22Rv1 (cell line): Measurements from ENCODE around the gene HSD17B7.
"Not testable (repeated sequence)": the region's sequence is repeated elsewhere in the genome, so short reads cannot be mapped to it uniquely, and the experiment has no call there.

Experiments
- H3K27ac ChIP-seq: fragments of 450-650 bp; 2 replicates; pipeline ENCODE4 v1.5.1; 2017
- ZFX ChIP-seq: fragments of 450-650 bp; IDR thresholded peaks from 2 replicates; pipeline ENCODE4 v1.6.1; 2017; ENCODE audit warnings: antibody characterized with exemption, borderline replicate concordance
- TF ChIP-seq, protein P1 (sequence below): fragments of 450-650 bp; IDR thresholded peaks from 2 replicates; pipeline ENCODE4 v1.5.1; 2017; ENCODE audit warnings: mild to moderate bottlenecking

HSD17B7 gene

DNA sequence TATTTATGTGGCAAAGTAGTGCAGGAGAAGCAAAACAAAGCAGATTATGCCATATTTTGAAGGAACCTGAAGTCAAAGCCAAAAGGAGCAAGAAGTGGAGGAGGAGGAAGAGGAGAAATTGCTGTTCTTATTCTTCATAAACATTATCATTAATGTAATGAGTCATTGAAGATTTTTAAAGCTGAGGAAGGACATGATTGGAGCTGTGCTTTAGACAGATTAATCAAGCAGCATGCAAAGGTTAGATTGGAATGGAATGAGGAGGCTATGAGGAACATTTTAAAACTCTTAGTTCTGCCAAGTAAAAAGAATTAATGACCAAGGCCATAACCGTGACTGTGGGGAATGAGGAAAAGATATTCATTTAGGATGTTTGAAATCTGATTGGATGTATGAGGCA, 33.0 kb upstream of the HSD17B7 start:
- H3K27ac ChIP-seq = no peak overlapping the region
- TF ChIP-seq, protein P1, sequence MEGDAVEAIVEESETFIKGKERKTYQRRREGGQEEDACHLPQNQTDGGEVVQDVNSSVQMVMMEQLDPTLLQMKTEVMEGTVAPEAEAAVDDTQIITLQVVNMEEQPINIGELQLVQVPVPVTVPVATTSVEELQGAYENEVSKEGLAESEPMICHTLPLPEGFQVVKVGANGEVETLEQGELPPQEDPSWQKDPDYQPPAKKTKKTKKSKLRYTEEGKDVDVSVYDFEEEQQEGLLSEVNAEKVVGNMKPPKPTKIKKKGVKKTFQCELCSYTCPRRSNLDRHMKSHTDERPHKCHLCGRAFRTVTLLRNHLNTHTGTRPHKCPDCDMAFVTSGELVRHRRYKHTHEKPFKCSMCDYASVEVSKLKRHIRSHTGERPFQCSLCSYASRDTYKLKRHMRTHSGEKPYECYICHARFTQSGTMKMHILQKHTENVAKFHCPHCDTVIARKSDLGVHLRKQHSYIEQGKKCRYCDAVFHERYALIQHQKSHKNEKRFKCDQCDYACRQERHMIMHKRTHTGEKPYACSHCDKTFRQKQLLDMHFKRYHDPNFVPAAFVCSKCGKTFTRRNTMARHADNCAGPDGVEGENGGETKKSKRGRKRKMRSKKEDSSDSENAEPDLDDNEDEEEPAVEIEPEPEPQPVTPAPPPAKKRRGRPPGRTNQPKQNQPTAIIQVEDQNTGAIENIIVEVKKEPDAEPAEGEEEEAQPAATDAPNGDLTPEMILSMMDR = no peak

DNA sequence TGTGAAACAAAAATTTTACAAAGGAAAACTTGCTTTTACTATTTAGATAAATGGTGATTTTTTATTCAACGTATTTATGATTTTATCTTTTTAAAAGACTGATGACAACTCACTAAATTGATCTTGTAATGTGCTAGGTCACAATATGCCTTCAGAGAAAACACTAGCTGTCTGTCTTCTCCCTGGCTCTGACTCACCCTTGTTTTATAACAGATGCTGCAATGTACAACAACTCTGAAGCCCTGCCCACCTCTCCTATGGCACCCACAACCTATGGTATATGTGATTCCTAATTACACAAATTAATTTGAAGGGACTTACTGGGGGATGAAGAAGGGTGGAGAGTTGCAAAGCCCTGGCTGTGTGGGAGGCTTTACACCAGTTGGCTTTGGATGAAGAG, 24.7 kb upstream of the HSD17B7 start:
- no peak for TF ChIP-seq ZFX
- TF ChIP-seq, protein P1 = no peak
- no peak overlapping the region for H3K27ac ChIP-seq

DNA sequence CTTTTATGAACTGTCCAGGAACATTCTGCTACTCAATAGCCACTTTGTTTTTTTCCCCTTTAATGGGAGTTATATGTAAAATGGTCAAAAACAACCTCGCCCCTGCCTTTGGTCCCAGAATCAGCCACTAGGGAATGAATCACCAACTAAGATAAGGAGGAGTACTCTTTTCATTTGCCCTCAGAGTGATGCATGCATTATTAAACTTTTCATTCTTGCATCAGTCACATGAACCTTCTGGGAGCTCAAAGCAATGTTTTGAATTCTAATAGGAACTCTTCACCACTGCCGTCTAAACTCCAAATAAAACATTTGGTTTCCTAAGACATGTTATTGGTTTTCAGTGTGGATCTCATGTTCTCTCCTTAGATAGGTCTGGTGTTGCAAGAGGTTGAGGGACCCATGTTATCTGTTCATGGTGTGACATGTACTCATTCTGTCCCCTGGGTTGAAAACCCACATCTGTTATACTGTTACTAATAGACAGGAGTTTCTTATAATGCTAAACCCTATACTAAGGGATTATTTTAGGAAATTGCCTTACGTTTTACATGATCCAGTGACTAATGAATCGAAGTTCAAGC, 17.8 kb upstream of the HSD17B7 start:
- TF ChIP-seq, protein P1 = no peak
- TF ChIP-seq ZFX = no peak
- no peak overlapping the region for H3K27ac ChIP-seq

DNA sequence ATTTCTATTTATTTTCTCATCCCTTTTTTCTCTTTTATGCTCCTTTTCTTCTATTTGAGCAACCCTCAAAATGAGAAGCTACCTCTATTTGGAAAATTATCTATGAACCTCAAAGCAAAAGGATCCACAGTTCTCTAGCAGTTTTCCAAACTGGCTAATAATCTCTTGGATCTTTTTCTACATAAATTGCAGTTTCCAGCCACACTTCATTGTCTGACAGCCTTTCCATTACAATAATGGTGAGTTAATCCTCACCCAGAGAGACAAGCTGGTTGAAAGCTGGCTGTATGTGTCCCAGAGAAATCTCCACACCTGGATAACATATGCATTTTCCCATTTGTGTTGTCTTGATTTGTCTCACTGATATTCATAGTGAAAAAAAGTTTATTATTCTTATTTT, 16.5 kb upstream of the HSD17B7 start:
- TF ChIP-seq, protein P1 = no peak
- TF ChIP-seq ZFX = no peak
- H3K27ac ChIP-seq = no peak overlapping the region

DNA sequence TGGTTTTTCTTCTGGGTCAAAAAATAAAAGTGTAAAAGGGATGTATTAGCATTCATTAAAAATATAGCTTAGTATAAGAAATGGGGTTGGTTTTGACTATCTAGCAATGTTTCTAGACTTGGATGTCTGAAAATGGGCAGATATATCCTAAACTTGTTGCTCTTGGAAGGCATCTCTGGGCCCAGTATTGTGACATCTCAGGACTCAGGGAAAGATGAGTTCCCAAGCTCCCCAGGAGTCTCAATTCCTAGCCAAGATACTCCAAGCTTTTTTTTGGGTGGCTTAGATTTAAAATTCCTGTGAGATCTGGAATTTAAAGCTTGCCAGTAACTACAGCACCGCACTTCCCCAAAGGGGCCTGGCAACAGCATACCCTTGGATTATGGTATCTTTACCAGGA, 11.5 kb upstream of the HSD17B7 start:
- H3K27ac ChIP-seq = no peak overlapping the region
- TF ChIP-seq ZFX = no peak

DNA sequence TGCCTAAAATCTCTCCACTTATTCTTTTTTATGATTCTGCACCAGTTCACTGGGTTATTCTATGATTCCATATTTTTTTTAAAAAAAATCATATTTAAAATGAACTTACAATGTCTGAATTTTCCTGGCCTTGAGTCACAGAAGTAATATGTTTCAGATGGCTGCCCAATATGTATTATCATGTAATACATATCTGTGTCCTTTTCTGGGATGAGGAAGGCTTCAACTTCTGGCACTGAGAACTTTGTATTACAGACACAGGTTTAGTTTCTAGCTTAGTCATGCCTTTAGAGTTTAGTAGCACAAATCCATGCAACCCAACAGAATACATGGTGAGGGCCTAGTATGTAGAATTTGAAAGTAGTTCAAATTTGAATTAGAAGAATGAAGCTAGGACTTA, 7.8 kb upstream of the HSD17B7 start:
- TF ChIP-seq, protein P1 = no peak
- no peak for TF ChIP-seq ZFX
- no peak overlapping the region for H3K27ac ChIP-seq

DNA sequence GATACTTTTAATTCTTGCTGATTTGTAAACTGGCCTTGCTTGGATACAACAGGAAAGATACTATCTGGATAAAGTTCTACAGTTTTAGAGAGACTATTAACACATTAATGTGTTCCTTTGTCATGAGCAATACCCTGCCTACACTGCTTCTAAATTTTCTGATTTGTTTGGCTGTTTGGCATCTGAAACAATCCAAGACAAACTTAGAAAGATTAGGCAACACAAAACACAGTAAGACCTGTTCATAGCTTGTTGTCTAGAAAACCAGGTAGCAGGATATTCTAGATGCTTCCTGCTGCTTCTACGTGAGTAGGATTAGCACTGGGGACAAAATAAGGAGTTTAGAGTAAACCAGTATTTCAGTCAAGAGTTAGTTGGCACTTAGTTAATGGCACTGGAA, 5.6 kb upstream of the HSD17B7 start:
- not testable (repeated sequence) for H3K27ac ChIP-seq

DNA sequence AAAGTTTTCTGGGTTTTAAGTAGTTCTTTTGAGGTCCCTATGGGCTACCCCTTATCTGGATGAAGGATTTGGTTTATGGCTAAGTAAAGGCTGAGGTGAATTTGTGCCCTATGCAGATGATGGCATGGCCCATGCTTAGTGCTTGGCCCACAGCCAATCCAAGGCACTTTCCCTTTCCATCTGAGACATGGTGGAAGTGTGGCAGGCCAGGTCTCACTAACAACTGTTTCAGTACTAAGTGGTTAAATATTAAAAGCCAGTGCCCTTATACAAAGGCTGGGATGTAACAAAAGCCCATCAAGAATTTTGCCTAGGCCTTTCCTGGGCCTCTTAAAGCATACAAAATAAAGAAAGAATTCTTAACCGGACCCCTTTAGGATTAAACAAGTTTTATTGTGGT, 1.7 kb upstream of the HSD17B7 start:
- H3K27ac ChIP-seq = not testable (repeated sequence)

DNA sequence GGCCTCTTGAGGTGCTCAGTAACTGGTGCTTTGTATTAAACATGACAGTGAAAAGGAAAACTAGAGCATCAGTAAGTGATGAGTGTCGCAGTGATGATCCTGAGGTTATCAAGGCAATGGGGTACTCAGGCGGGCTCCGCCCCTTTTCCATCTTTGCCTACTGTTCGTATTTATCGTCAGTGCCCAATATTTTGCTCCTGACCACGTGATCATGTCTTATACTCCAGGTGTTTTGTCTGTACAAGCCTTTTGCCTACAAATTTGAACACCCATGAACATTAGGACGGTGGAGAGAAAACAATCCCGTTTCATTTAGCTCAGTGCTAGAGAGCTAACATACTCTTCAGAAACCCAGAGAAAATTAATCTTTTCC, 469 bp downstream of the HSD17B7 start:
- peak overlapping the region; percentile 78 for H3K27ac ChIP-seq

DNA sequence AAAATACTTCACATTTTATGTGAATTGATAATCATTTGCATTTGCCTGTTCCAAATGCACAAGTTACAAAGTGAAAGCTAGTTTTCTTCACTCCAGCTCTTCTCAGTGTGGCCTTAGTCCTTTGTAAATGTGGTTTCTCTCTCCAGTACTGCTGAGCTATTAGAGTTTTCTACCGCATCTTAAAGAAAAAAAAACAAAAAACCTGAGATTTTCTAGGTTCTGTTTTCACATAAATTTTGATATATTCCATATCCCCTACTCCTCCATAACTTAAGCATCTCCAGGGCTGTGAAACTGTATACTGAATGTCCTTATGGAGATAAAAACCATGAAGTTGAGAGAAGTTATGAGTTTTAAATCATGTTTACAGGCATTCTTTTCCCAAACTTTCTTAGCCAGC, 3.8 kb downstream of the HSD17B7 start:
- not testable (repeated sequence) for H3K27ac ChIP-seq

DNA sequence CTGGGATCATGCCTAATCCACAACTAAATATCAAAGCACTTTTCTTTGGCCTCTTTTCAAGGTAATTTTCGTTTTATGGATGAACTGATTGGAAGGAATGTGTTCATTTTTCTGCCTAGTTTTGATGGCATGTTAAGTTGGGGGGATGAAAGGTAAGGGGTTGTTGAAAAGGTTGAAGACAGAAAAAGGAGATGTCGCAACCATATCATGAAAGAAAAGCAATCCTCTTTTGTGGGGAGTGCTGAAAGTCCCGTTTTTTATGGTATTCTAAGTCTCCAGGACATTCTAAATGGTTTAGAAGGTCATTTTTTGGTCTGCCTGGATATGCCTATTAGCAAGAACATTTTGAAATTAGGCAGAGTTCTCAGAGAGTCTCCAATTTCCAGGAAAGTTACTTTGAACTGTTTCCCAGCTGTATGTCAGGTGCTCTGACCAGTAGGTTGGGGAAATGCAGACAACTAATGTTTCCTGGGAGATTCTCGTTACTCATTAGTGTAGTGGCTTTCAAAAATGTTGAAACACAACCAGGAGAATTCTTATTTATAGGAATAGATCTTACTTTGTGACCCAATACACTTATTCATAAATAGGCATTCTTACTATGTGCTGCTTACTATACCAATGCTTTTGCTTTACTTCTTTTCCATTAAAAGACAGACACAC, 6.2 kb downstream of the HSD17B7 start:
- not testable (repeated sequence) for H3K27ac ChIP-seq
